ENCODE measurements around the gene DPP7. TPM values are rescaled to one million over a fixed set of nuclear protein-coding genes. Genes with fewer than 3 reads are reported as not detected.

Gene DPP7
- total and polyA plus RNA-seq, 2 experiments from 2014 or later, result 144 to 204 TPM

DNA sequence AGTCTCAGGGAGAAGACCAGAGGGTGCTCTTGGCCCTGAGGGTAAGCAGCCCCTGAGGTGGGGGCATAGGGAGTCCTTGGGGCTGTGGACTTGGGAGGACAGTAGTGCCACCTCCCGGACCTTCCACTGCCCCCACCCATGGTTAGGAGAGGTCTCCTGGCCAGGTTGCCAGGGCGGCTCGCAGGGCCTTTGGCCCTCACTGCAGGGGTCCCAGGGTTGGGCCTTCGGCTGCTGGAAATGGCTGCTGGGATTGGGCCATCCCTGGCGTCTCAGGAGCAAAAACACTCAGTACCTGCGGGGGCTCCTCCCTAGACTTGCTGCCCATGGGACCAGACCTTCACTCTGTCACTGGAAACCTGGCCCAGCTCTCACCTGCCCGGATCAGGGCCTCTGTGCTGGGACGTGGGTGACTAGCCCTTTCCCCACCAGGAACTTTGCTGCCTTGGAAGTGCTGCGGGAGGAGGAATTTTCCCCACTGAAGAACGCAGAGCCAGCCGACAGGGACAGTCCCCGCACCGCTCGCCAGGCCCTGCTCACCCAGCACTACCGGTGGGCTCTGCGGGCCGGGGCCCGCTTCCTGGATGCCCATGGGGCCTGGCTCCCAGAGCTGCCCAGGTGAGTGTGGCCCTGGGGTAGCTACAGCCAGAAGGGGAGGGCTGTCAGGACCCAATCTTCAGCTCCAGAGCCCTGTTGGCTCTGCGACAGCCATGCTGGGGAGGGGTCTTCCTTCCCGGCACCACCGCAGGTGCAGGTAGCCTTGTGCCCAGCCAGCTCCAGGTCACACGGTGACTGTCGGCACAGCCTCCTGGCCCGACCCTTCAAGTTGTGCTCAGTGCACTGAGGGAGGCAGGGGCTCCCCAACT, 34.0 kb downstream of the DPP7 start:
- peaks cover 33% of the 10 kb centered on the region for H3K27me3 ChIP-seq

GRCh38 chr9:137079401-137079787, 35.1 kb downstream of the DPP7 start:
- H3K4me3 ChIP-seq, result no peak overlapping the region
- H3K36me3 ChIP-seq, result no peaks in the 10 kb centered on the region
- no peak overlapping the region for H3K27ac ChIP-seq
- DNase-seq (ENCODE audit: low read depth in 1 of 2, low spot score in 1 of 2), result no peak
- peaks cover 33% of the 10 kb centered on the region for H3K27me3 ChIP-seq
- TF ChIP-seq, protein P1, sequence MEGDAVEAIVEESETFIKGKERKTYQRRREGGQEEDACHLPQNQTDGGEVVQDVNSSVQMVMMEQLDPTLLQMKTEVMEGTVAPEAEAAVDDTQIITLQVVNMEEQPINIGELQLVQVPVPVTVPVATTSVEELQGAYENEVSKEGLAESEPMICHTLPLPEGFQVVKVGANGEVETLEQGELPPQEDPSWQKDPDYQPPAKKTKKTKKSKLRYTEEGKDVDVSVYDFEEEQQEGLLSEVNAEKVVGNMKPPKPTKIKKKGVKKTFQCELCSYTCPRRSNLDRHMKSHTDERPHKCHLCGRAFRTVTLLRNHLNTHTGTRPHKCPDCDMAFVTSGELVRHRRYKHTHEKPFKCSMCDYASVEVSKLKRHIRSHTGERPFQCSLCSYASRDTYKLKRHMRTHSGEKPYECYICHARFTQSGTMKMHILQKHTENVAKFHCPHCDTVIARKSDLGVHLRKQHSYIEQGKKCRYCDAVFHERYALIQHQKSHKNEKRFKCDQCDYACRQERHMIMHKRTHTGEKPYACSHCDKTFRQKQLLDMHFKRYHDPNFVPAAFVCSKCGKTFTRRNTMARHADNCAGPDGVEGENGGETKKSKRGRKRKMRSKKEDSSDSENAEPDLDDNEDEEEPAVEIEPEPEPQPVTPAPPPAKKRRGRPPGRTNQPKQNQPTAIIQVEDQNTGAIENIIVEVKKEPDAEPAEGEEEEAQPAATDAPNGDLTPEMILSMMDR (IDR thresholded peaks at IDR 0.05; ENCODE audit: low read depth, low read length), result no peak
- no peaks in the 10 kb centered on the region for H3K4me1 ChIP-seq (ENCODE audit: low read depth)
- no peaks in the 10 kb centered on the region for H3K9me3 ChIP-seq (ENCODE audit: low read depth)

More for the DNA sequence above, 34.0 kb downstream of the DPP7 start:
- Histone ChIP-seq H3K9me3 (ENCODE audit: low read depth) (no peaks in the 10 kb centered on the region), H3K36me3 (no peaks in the 10 kb centered on the region), H3K4me1 (ENCODE audit: low read depth) (no peaks in the 10 kb centered on the region), H3K4me3 (no peak overlapping the region), H3K27ac (no peak overlapping the region)
- TF ChIP-seq, protein P1 (IDR thresholded peaks at IDR 0.05; ENCODE audit: low read depth, low read length), result no peak
- DNase-seq (ENCODE audit: low read depth in 1 of 2, low spot score in 1 of 2), result no peak

DNA sequence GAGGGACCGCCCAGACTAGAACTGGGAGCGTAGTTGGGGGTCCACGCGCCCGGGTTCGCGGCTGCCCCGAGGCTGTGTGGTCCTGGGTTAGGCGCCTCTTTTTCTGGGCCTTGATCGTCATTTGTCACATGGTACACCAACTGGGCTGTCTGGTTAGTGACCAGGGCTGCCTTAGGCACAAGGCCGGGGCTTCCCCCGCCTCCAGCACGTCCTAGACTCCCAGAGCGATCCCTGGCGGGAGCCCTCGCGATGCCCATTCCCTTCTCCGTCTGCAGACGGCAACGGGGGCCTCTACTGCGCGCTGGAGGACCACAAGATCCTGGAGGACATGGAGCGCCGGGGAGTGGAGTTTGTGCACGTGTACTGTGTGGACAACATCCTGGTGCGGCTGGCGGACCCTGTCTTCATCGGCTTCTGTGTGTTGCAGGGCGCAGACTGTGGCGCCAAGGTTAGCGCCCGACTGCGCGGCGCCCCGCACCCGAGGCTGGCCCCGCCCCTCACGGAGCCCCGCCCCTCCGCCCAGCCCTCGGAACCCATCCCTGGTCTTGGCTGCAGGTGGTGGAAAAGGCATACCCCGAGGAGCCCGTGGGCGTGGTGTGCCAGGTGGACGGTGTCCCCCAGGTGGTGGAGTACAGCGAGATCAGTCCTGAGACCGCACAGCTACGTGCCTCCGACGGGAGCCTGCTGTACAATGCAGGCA, 35.7 kb downstream of the DPP7 start:
- Histone ChIP-seq H3K27me3 (peaks cover 33% of the 10 kb centered on the region), H3K4me3 (peak overlapping the region; percentile 40), H3K9me3 (ENCODE audit: low read depth) (no peaks in the 10 kb centered on the region), H3K27ac (no peak overlapping the region), H3K36me3 (no peaks in the 10 kb centered on the region), H3K4me1 (ENCODE audit: low read depth) (no peaks in the 10 kb centered on the region)
- DNase-seq (ENCODE audit: low read depth in 1 of 2, low spot score in 1 of 2), result no peak
- TF ChIP-seq, protein P1 (IDR thresholded peaks at IDR 0.05; ENCODE audit: low read depth, low read length), result no peak

DNA sequence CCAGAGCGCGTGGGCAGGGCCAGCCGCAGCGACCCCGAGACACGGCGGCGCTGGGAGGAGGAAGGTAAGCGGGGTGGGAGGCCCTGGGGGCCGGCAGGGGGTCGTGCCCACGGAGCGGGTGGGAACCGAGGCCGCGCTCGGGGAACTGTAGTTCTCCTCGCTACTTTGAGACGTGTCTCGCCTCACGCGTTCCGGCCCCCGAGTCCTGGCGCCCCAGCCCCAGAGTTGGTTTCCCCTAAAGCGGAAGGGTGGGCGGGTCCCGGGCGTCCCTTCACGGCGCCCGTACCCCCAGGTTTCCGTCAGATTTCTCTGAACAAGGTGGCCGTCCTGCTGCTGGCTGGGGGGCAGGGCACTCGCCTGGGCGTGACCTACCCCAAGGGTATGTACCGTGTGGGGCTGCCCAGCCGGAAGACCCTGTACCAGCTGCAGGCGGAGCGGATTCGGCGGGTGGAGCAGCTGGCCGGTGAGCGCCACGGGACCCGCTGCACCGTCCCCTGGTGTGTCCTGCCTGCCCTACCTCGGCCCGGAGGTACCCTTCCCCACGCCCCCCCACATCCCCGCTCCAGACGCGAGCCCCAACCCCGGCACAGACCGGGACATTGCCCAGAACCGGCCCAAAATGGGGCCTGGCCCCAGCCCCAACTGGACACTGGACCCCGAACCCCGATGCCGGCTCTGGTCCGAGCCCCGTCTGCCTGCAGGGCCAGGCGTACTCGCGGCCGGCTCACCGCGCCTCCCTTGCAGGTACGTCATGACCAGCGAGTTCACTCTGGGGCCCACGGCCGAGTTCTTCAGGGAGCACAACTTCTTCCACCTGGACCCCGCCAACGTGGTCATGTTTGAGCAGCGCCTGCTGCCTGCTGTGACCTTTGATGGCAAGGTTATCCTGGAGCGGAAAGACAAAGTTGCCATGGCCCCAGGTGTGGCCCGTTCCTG, 36.5 kb downstream of the DPP7 start:
- TF ChIP-seq, protein P1 (IDR thresholded peaks at IDR 0.05; ENCODE audit: low read depth, low read length), result no peak
- peak overlapping the region; percentile 40 for H3K4me3 ChIP-seq
- peak in 1 of 2 donors; percentile 13 for DNase-seq (ENCODE audit: low read depth in 1 of 2, low spot score in 1 of 2)

More for the DNA sequence above, 36.5 kb downstream of the DPP7 start:
- Histone ChIP-seq H3K27me3 (peaks cover 33% of the 10 kb centered on the region), H3K4me1 (ENCODE audit: low read depth) (no peaks in the 10 kb centered on the region), H3K9me3 (ENCODE audit: low read depth) (no peaks in the 10 kb centered on the region), H3K27ac (no peak overlapping the region), H3K36me3 (no peaks in the 10 kb centered on the region)

Data from cardiac muscle cell (in vitro differentiated cells and primary cell).